IPS DF 4.7 (cell line): ENCODE measurements around the gene ARPP21.

Experiments used
- DNase-seq: peaks from one replicate; pipeline ENCODE4 v3.0.0-alpha.2; 2013; ENCODE audit warnings: low spot score; ENCODE audit errors: extremely low read depth

The ARPP21 gene

GRCh38 chr3:35675621-35676020 is 36.3 kb downstream of the ARPP21 start:
- no peak for DNase-seq

GRCh38 chr3:35677797-35678196 is 38.5 kb downstream of the ARPP21 start:
- no peak for DNase-seq

- DNase-seq = no peak
Observed at GRCh38 chr3:35678643-35679161, 39.4 kb downstream of the ARPP21 start.

GRCh38 chr3:35679409-35680080 is 40.2 kb downstream of the ARPP21 start:
- DNase-seq = no peak

- no peak for DNase-seq
Observed at GRCh38 chr3:35680866-35681650, 41.7 kb downstream of the ARPP21 start.

GRCh38 chr3:35685153-35685552 is 45.8 kb downstream of the ARPP21 start:
- DNase-seq = no peak

- no peak for DNase-seq
Observed at GRCh38 chr3:35688826-35689225, 49.5 kb downstream of the ARPP21 start.

- DNase-seq = no peak
Observed at GRCh38 chr3:35690271-35690670, 50.9 kb downstream of the ARPP21 start.

- DNase-seq = no peak
Observed at GRCh38 chr3:35705904-35706303, 66.6 kb downstream of the ARPP21 start.

GRCh38 chr3:35707904-35708303 is 68.6 kb downstream of the ARPP21 start:
- no peak for DNase-seq

- DNase-seq = no peak
Observed at GRCh38 chr3:35708394-35709271, 69.3 kb downstream of the ARPP21 start.

- no peak for DNase-seq
Observed at GRCh38 chr3:35709691-35710090, 70.4 kb downstream of the ARPP21 start.

- DNase-seq = no peak
Observed at GRCh38 chr3:35710554-35710953, 71.2 kb downstream of the ARPP21 start.

GRCh38 chr3:35718921-35719320 is 79.6 kb downstream of the ARPP21 start:
- DNase-seq = no peak

GRCh38 chr3:35721628-35722027 is 82.3 kb downstream of the ARPP21 start:
- no peak for DNase-seq

- no peak for DNase-seq
Observed at GRCh38 chr3:35722902-35723301, 83.6 kb downstream of the ARPP21 start.

- DNase-seq = no peak
Observed at GRCh38 chr3:35723480-35724097, 84.3 kb downstream of the ARPP21 start.

GRCh38 chr3:35724106-35724505 is 84.8 kb downstream of the ARPP21 start:
- no peak for DNase-seq

- DNase-seq = no peak
Observed at GRCh38 chr3:35727179-35727578, 87.9 kb downstream of the ARPP21 start.

GRCh38 chr3:35733341-35733740 is 94.0 kb downstream of the ARPP21 start:
- DNase-seq = no peak

- DNase-seq = no peak
Observed at GRCh38 chr3:35733864-35734263, 94.5 kb downstream of the ARPP21 start.
